NCI-H1694 (cell line): Measurements from ENCODE around the gene PRXL2C.
A peak's percentile ranks its signal among the peaks of the same experiment; 100 is the strongest.
"Not testable (repeated sequence)": the region's sequence is repeated elsewhere in the genome, so short reads cannot be mapped to it uniquely, and the experiment has no call there.

Experiments
- DNase-seq: peaks from one replicate; lab custom pipeline; 2025; lab: John Stamatoyannopoulos, UW

Gene PRXL2C, protein sequence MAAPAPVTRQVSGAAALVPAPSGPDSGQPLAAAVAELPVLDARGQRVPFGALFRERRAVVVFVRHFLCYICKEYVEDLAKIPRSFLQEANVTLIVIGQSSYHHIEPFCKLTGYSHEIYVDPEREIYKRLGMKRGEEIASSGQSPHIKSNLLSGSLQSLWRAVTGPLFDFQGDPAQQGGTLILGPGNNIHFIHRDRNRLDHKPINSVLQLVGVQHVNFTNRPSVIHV

DNA sequence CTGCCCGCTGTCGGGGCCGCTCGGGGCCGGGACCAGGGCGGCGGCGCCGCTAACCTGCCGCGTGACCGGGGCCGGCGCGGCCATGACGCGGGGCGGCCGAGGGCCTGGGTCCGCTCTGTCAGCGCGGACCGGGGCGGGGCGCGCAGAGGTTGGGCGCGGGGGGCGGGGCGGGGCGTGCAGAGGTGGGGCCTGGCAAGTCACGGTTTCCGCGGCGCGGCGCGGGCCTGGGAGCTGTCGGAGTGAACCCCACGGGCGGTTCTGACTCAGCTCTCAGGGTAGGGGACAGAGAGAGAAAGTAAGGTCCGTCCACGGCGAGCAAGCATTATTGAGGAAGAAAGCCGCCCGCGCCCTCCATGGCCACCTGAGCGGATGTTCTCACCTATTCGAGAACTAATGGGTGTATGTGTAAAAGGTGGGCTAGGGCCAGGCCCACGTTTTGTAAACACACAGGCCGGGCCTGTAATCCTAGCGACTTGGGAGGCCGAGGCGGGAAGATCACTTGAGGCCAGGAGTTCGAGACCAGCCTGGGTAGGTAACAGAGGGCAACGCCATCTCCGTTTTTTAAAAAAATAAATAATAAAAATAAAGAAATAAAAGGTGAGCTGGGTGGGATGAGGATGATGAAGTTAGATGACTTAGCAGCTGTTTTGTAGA is at the start of gene PRXL2C:
Gene PRXL2C, minus strand, starts transcription at position 120 of the 654 bp plus-strand sequence. Its CDS starts 36 bp downstream, at position 84.
- peak; percentile 15 for DNase-seq

DNA sequence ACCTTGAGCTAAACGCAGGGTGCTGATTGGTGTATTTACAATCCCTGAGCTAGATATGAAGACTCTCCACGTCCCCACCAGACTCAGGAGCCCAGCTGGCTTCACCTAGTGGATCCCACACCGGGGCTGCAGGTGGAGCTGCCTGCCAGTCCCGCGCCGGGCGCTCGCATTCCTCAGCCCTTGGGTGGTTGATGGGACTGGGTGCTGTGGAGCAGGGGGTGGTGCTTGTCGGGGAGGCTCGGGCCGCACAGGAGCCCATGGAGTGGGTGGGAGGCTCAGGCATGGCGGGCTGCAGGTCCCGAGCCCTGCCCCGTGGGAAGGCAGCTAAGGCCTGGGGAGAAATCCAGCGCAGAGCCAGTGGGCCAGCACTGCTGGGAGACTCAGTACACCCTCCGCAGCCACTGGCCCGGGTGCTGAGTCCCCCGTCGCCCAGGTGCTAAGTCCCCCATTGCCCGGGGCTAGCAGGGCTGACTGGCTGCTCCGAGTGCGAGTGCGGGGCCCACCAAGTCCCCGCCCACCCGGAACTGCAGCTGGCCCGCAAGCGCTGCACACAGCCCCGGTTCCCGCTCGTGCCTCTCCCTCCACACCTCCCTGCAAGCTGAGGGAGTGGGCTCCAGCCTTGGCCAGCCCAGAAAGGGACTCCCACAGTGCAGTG is 45.7 kb upstream of the PRXL2C start:
- not testable (repeated sequence) for DNase-seq

DNA sequence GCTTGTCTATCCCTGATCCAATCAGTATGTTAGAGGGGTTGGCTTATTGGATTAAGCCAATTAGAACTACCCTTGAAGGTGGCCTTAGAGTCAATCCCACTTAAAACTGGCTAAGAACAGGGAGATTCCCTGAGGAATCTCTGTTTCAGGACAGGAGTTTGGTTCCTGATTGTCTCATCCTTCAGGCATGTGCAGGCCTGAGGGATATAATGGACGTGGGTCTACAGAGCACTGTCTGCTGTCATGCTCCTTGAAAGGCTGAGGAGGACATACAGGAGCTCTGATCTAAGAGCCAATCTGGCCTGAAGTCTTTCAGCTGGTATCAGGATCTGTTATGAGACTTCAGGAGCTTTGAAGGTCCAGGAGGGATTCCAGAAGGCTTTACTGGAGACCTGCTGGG is 36.2 kb upstream of the PRXL2C start:
- no peak for DNase-seq

DNA sequence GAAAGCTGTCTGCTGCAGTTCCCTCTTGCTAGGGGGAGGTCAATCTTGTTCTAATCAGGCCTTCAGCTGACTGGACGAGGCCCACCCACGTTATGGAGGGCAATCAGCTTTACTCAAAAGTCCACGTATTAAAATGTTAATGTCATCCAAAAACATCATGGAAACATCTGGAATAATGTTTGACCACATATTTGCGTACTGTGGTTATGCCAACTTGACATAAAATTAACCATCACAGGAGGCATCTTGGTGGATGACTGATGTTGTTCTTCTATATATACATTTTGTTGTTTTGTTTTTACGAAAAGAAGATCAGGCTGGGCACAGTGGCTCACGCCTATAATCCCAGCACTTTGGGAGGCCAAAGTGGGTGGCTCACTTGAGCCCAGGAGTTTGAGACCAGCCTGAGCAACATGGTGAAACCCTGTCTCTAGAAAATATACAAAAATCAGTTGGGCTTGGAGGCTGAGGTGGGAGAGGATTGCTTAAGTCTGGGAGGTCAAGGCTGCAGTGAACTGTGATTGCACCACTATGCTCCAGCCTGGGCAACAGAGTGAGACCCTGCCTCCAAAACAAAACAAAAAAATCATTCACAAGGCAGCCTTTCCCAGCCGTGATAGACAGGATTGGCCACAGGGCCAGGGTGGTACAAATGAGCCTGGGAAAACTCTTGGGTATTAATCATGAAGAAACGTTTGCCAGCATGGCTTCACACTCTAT is 33.8 kb upstream of the PRXL2C start:
- no peak for DNase-seq

DNA sequence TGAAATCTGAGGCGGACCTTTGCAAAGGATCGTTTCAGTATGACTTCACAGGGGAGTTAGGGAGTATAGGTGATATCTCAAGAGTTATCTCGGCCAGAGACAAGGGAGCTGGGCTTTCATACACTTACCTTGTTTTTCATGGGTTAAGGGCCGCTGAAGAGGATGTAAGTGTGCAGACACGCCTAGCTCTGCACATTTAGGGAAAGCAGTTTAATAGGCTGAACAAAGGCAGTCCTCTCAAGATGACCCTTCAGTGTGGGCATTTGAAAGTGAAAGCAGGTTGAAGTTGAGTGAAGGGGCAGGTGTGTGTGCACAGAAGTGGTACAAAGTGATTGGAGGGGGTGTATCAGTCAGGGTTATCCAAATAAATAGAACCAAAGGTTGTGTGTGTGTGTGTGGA is 33.1 kb upstream of the PRXL2C start:
- DNase-seq, result no peak

DNA sequence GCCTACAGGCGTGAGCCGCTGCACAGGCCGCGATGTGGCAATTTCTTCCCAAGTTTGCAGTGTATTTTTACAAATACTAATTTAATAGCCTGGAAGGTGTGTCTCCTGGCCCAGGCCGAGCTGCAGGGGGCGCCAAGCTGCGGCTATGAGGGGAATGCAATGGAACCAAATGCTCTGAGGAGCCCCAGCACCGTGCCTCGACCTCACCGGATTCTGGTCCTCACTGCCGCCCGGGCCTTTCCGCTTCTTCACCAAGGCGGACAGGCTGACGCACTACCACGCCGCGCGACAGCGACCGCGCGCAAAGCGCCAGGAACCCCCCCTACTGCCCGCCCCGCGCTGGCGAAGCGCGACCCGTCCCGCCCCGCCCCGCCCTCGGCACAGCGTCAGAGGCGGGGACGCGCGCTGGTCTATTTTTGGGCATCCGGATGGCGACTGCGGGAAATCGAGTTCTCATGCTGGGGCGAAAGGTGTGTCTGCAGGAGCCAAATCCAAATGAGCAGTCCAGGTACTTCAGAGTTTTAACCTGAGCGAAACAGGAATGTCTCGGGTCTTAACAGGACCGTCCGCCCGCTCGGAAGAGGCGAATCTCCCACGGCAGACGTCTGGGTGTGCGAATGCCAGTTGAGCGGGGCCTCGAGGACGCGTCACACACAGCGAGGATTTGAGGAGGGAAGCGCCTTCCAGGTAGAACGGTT is 31.7 kb upstream of the PRXL2C start:
- no peak for DNase-seq

DNA sequence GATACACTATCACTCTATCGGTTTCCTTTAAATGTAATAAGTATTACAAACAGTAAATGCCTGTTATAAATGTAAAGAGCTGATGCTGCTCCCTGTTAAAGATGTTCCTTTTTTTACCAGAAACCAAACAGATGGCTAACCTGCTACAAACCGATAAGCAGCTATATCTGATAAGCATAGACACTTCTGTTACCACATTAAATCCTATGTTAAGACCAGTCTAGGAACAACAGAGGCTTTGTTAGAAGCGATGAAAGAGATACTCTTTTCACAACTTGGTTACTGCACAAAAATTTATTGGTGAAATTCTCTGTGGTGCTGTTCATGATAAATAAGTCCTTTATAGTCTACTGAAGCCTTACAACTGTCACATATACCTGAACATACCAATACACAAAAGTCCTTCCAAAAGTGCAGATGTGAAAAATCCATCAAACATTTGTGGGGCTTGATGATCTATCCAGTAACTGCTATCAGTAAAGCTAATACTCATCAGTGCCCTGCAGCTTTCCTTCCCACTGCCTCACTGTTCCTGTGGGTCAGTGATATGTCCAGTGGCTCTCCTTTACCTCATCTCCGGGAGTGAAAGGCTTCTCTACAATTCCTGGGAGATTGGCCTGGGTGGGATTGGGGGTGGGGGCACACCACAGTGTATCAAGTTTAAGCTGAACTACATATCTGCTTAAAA is 25.8 kb upstream of the PRXL2C start:
- DNase-seq, result no peak

DNA sequence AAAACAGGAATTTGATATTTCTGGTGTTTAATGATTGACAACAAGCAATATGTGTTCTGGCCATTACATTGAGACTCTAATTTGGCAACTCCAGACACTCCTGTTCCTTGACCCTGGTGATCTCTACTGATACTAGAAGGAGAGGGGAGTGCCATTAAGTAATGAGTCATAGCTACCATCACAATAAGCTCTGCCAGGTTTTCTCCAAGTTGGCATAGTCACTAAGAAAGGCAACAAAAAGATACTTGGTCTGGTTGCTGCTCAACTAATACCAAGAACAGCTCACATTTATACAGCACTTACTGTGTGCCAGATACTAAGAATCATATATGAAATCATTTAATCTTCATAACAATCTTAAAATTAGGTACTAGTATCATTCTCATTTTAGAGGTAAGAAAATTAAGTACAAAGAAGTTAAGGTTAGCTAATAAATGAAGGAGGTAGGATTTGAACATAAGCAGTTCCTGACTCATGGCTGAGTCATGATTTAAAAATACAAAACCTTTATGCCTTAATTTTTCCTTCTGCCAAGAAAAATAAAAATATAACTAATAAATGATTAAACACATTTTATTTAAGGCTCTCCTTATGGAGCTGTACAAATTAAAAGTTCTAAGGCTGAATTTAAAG is 19.9 kb upstream of the PRXL2C start:
- DNase-seq, result no peak

DNA sequence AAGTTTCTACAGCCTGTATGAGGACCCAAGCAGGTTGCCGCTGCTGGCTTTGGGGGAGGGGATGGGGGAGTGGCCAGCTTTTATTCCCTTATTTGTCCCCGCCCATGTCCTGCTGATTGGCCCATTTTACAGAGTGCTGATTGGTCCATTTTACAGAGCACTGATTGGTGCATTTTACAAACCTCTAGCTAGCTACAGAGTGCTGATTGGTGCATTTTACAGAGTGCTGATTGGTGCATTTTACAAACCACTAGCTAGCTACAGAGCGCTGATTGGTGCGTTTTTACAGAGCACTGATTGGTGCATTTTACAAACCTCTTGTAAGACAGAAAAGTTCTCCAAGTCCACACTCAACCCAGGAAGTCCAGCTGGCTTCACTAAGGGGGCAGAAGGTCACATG is 18.7 kb upstream of the PRXL2C start:
- DNase-seq, result not testable (repeated sequence)

DNA sequence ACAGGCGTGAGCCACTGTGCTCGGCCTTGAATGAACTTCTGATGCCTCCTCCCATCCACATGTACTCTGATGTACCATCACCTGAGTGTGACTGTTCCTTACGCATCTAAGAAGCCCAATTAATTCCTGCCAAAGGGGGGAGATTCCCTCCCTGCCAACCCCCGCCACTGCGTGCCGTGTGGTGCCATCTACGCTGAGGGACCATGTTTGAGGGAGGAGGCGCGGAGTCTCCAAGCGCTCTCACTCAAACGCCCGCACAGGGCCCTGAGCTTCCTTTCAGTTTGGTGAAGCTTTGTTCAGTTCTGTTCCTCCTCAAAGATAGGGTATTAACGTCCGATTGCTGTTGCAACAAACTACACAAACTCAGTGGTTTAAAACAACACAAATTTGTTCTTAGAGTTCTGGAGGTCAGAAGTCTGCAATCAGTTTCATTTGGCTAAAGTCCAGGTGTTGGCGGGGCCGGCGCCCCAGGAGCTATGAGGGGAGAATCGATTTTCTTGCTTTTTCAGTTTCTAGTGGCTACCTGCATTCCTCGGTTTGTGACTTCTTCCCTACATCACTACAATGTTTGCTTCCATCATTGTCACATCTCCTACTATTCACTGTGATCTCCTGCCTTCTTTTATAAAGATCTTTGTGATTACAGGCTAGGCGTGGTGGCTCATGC is 13.9 kb upstream of the PRXL2C start:
- DNase-seq, result no peak

DNA sequence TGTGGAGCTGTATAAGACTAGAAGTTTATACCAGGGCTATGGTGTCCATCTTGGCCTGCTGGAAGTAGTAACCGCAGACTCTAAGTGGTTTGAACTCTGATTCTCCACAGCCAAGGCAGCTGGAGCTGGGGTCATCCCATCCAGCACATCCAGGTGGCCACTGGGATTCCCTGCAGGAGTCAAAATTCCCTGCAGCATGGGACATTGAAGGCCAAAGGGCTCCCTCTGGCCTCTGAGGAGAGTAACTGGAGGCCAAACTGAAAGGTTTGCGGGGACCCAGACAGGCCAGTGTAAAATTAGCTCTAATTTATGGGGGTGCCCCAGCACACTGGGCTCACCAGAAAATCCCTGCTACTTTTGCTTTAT is 12.2 kb upstream of the PRXL2C start:
- no peak for DNase-seq

DNA sequence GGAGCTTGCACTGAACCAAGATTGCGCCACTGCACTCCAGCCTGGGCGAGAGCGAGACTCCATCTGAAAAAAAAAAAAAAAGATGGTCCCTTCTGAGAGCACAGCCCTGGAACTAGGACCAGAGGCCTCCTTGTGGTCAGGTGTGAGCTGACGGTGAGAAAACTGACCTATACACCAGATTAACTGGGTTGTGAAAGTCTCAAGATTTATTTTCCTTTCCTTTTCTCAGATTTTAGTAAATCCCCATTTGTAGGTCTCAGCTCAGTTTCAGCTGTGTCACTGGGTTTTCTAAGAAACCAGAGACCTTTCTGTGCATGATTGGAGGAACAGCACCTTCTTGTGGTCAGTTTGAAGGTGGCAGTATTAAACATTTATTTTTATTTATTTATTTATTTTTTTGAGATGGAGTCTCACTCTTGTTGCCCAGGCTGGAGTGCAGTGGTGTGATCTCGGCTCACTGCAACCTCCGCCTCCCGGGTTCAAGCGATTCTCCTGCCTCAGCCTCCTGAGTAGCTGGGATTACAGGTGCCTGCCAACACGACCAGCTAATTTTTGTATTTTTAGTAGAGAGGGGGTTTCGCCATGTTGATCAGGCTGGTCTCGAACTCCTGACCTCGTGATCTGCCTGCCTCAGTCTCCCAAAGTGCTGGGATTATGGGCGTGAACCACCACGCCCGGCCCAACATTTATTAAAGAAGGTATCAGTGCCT is 11.7 kb upstream of the PRXL2C start:
- peak; percentile 25 for DNase-seq

DNA sequence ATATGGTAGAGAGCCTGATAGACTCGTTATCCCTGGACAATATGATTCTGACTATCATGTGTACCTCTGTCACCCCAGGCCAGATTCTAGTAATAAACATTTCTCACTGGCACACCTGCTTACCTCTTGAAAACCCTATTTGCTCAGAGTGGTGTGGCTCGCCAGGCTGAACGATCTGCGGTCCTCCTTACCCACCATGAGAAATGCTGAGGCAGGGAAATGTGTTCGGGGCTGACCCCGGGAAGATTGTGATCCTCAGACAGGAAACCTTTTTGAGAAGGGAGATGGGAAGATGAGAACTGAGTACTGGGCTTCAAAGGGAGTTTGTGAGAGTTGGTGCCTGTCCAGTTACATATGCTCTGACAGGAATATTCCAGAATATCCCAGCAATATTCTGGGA is 10.7 kb upstream of the PRXL2C start:
- DNase-seq, result no peak

DNA sequence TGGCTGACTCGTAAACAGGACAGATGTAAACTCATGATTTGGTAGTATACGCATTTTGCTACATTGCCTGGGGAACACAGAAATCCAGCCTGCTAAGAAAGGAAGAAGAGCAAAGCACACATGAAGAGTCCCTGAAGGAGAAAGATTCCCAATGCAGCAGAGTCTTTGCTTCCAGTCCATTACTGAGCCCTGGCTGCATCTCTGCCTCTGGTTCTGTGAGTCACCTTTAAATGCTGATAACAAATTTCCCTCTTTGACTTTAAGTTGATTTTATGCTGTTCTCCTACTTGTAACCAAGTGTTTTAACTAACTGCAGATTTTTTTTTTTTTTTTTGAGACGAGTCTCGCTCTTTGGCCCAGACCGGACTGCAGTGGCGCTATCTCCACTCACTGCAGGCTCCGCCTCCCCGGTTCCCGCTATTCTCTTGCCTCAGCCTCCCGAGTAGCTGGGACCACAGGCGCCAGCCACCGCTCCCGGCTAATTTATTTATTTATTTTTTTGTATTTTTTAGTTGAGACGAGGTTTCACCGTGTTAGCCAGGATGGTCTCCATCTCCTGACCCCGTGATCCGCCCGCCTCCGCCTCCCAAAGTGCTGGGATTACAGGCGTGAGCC is 8.5 kb upstream of the PRXL2C start:
- no peak for DNase-seq

DNA sequence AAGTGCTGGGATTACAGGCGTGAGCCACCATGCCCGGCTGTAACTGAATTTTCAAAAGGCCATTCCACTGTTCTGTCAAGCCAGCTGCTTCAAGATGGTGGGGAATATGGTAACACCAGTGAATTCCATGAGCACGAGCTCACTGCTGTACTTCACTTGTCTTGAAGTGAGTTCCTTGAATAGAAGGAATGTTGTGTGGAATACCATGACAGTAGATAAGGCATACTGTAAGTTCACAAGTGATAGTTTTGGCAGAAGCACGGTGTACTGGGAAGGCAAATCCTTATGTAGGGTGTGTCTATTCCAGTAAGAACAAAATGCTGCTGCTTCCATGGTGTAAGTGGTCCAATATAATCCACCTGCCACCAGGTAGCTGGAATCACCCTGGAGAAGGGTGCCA is 6.6 kb upstream of the PRXL2C start:
- no peak for DNase-seq

DNA sequence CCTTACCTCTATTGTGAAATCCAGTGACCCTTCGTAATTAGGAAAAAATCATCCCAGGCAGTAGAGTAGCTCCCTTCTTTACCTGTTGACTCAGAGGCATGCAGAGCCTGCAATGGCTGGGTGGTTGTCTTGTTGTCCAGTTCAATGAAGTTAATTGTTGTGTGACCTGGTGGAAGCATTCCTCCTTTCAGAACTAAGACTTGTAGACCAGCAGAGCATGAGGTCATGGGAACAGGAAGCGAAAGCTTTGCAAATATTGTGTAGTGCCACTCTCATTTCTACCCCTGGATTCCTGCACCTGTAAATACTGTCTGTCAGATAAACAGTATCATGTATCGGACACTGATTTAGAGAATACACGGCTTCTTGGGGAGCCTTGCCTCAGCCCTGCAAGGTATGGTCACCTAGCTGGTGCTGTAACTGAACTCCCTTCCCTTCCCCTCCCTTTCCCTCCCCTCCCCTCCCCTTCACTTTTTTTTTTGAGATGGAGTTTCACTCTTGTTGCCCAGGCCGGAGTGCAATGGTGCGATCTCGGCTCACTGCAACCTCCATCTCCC is 5.7 kb upstream of the PRXL2C start:
- no peak for DNase-seq

DNA sequence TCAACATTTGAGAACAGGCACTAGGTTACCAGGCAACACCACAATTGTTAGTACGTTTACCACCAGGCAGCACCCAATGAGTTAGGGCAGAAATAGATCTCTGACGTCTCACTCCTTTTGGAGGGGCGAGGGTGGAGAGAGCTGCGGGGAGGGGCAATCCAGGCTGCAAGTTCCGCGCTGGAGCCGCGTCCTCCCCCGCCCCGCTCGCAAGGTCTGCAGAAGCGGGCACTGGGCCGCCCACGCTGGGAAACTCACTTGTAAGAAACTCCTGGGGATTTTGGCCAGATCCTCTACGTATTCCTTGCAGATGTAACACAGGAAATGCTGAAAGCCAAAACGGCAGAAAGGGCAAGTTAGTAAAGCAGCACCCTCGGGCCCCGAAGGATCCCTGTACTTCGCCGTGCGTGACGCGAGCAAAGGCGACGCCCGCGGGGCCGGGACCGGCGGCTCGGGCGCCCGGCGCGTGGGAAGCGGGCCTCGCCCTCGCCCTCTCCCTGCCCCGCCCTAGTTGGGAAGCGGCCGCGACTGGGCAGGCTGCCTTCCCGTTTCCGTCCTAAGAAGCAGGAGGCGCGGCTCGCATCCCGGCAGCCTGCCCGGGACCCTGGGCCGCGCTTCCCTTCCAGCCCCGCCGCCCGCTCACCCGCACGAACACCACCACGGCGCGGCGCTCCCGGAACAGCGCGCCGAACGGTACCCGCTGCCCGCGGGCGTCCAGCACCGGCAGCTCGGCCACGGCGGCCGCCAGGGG is 493 bp downstream of the PRXL2C start:
- peak; percentile 30 for DNase-seq

DNA sequence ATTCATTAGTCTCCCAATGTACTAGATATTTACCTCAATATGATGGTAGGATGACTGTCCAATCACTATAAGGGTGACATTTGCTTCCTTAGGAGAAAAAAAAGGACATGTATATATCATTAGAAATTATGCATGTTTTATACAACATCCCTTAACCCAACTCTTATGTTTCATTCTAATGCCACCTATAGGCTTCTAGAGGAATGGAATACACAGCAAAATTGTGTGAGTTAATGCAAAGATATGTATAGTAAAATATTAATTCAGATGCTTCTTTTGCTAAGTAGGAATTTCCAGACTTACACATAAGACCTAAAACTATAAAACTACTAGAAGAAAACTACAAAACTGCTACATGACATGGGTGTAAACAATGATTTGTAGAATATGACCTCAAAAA is 3.5 kb downstream of the PRXL2C start:
- DNase-seq, result peak; percentile 20
